T-cell (primary cell): ENCODE data around the gene TTC1. TPM values are rescaled to one million over a fixed set of nuclear protein-coding genes. Genes with fewer than 3 reads are reported as not detected.
A peak's percentile ranks its signal among the peaks of the same experiment; 100 is the strongest.

Experiments
- ATAC-seq, 4 experiments: fragments of 200-7000 bp in 3 of 4; fragments of 150-1000 bp in 1 of 4; cut with Tn5 transposase; replicated peaks in 1 of 4; 1 replicate in 3 of 4; 2 replicates in 1 of 4; pipeline ENCODE4 v1.10.0; 2021; ENCODE audit warnings: moderate library complexity in 3 of 4, mild to moderate bottlenecking in 2 of 4, moderate number of reproducible peaks in 1 of 4
- CTCF ChIA-PET, 2 donors: fragments of 300-600 bp; sonication (Branson Sonifier 250); formaldehyde crosslinking; loops; one replicate each; lab custom pipeline; 2022; ENCODE audit warnings: antibody characterized with exemption in 2 of 2; lab: Charles Lee
- POLR2A ChIA-PET, 2 donors: fragments of 300-600 bp; sonication (Branson Sonifier 250); formaldehyde crosslinking; loops; one replicate each; lab custom pipeline; 2022; ENCODE audit warnings: antibody characterized with exemption in 2 of 2; lab: Charles Lee
- DNase-seq, 35 experiments: peaks; one replicate each; pipeline versions ENCODE4 v3.0.0 to v3.0.0-alpha.2; 2013 to 2023
- H3K27ac ChIP-seq: one replicate; pipeline ENCODE4 v1.5.1; 2013; ENCODE audit warnings: low read length
- H3K27me3 ChIP-seq, 2 experiments: replicated peaks in 1 of 2; 1 replicate in 1 of 2; 2 replicates in 1 of 2; pipeline versions ENCODE4 v1.6.1 to v1.7.0; 2013; ENCODE audit warnings: low read length in 1 of 2, mixed read lengths in 1 of 2; ENCODE audit not compliant: control insufficient read depth in 2 of 2, insufficient read depth in 2 of 2; ENCODE audit errors: extremely low read depth in 1 of 2
- H3K36me3 ChIP-seq, 2 donors: 1 replicate in 1 of 2; 2 replicates in 1 of 2; pipeline versions ENCODE4 v1.6.1 to v1.7.0; 2013; ENCODE audit warnings: low read length in 1 of 2; ENCODE audit not compliant: control insufficient read depth in 2 of 2, insufficient read depth in 1 of 2; ENCODE audit errors: extremely low read depth in 1 of 2
- H3K4me1 ChIP-seq, 2 experiments: 1 replicate in 1 of 2; 2 replicates in 1 of 2; pipeline versions ENCODE4 v1.6.1 to v1.7.0; 2013; ENCODE audit warnings: low read length in 2 of 2, mixed read lengths in 1 of 2; ENCODE audit not compliant: insufficient read depth in 2 of 2, control insufficient read depth in 1 of 2; ENCODE audit errors: extremely low read depth in 1 of 2
- H3K4me3 ChIP-seq, 2 donors: 1 replicate in 1 of 2; 2 replicates in 1 of 2; pipeline versions ENCODE4 v1.5.1 to v1.7.0; 2013; ENCODE audit warnings: mild to moderate bottlenecking in 2 of 2, low read length in 1 of 2, moderate library complexity in 1 of 2; ENCODE audit not compliant: control insufficient read depth in 1 of 2; ENCODE audit errors: extremely low read depth in 1 of 2
- H3K9me3 ChIP-seq: 2 replicates; pipeline ENCODE4 v1.7.0; 2013
- H3K27ac Mint-ChIP-seq, 2 donors: one replicate each; pipeline ENCODE4 v1.8.0; 2020 to 2021; ENCODE audit warnings: mild to moderate bottlenecking in 2 of 2, mixed read lengths in 2 of 2
- H3K27me3 Mint-ChIP-seq, 2 donors: one replicate each; pipeline ENCODE4 v1.8.0; 2021 to 2022; ENCODE audit warnings: mixed read lengths in 2 of 2
- H3K36me3 Mint-ChIP-seq: one replicate; pipeline ENCODE4 v1.8.0; 2021; ENCODE audit warnings: mixed read lengths
- H3K4me1 Mint-ChIP-seq, 3 donors: one replicate each; pipeline ENCODE4 v1.8.0; 2020 to 2022; ENCODE audit warnings: mixed read lengths in 3 of 3, mild to moderate bottlenecking in 1 of 3
- H3K4me3 Mint-ChIP-seq, 3 donors: one replicate each; pipeline ENCODE4 v1.8.0; 2020 to 2022; ENCODE audit warnings: mild to moderate bottlenecking in 3 of 3, mixed read lengths in 3 of 3, moderate library complexity in 3 of 3
- H3K9me3 Mint-ChIP-seq, 3 donors: one replicate each; pipeline ENCODE4 v1.8.0; 2020 to 2022; ENCODE audit warnings: mixed read lengths in 3 of 3
- WGBS: methylation state at CpG from one replicate; pipeline ENCODE4 v1.1.5; 2013; ENCODE audit warnings: missing lambda C conversion rate; ENCODE audit not compliant: insufficient coverage; 5-methylcytosine and 5-hydroxymethylcytosine counted together
- total RNA-seq, 35 experiments: library from RNA in 6 of 35; stranded (reverse) in 6 of 35; fragments of 120-200 nt in 1 of 35; gene quantifications; one replicate each; pipeline versions ENCODE4 v1.2.1 to v1.2.4 and lab custom pipeline; 2013 to 2026

The TTC1 gene
- total RNA-seq, 5 donors from 2014 or later (not counting 1 experiment from before 2014, with no cell fraction given) = 25.4 to 43.6 (median 37.3) TPM

GRCh38 chr5:160097991-160098390 is 89.1 kb downstream of the TTC1 start:
- ATAC-seq = no peak
- no peaks in the 10 kb centered on the region for H3K27me3 Mint-ChIP-seq
- CTCF ChIA-PET = no interaction called here
- Histone ChIP-seq H3K4me1 (no peaks in the 10 kb centered on the region), H3K36me3 (peaks cover 5 to 17% of the 10 kb centered on the region in 2 donors), H3K9me3 (no peaks in the 10 kb centered on the region), H3K27me3 (no peaks in the 10 kb centered on the region), H3K4me3 (no peak overlapping the region), H3K27ac (no peak overlapping the region)
- no CpG with 5 or more reads among the region's 4 CpGs for WGBS
- no peak overlapping the region for H3K27ac Mint-ChIP-seq
- peaks cover 6 to 8% (median 7%) of the 10 kb centered on the region in 3 donors for H3K4me1 Mint-ChIP-seq
- POLR2A ChIA-PET = no interaction called here
- peaks cover 36% of the 10 kb centered on the region for H3K36me3 Mint-ChIP-seq
- H3K4me3 Mint-ChIP-seq = no peak overlapping the region
- no peak for DNase-seq
- H3K9me3 Mint-ChIP-seq = no peaks in the 10 kb centered on the region

GRCh38 chr5:160105686-160106360 is 96.9 kb downstream of the TTC1 start:
- H3K4me1 Mint-ChIP-seq = peaks cover 28 to 38% (median 33%) of the 10 kb centered on the region in 3 donors
- H3K36me3 ChIP-seq = peaks cover 17 to 40% of the 10 kb centered on the region in 2 donors
- POLR2A ChIA-PET = no interaction called here
- CTCF ChIA-PET = interaction anchor here in 1 of 2 donors (0.8 kb wide), 1 partner anchor 94 kb away, joined by 4 read pairs; no protein-coding TSS in a partner anchor
- peaks cover 24% of the 10 kb centered on the region for H3K36me3 Mint-ChIP-seq
- no peak overlapping the region for H3K4me3 ChIP-seq
- no peaks in the 10 kb centered on the region for H3K27me3 ChIP-seq
- DNase-seq (no peak), ATAC-seq (no peak)
- H3K27ac ChIP-seq = no peak overlapping the region
- H3K9me3 Mint-ChIP-seq = no peaks in the 10 kb centered on the region
- H3K4me1 ChIP-seq = no peaks in the 10 kb centered on the region
- no peak overlapping the region for H3K4me3 Mint-ChIP-seq
- no peaks in the 10 kb centered on the region for H3K9me3 ChIP-seq
- no CpG with 5 or more reads among the region's 4 CpGs for WGBS
- H3K27me3 Mint-ChIP-seq = no peaks in the 10 kb centered on the region
- H3K27ac Mint-ChIP-seq = peak overlapping the region in 1 of 2 donors; percentile 19

GRCh38 chr5:160108124-160108523 is 99.2 kb downstream of the TTC1 start:
- Mint-ChIP-seq H3K9me3 (no peaks in the 10 kb centered on the region), H3K27ac (no peak overlapping the region), H3K4me1 (peaks cover 29 to 39% (median 32%) of the 10 kb centered on the region in 3 donors), H3K4me3 (no peak overlapping the region), H3K36me3 (peaks cover 26% of the 10 kb centered on the region), H3K27me3 (no peaks in the 10 kb centered on the region)
- H3K36me3 ChIP-seq = peaks cover 22 to 52% of the 10 kb centered on the region in 2 donors
- no peak overlapping the region for H3K4me3 ChIP-seq
- H3K4me1 ChIP-seq = no peaks in the 10 kb centered on the region
- ChIA-PET CTCF (no interaction called here), POLR2A (no interaction called here)
- ATAC-seq (no peak), DNase-seq (no peak)
- 60% methylated on average over 1 of the region's 2 CpGs for WGBS
- no peaks in the 10 kb centered on the region for H3K27me3 ChIP-seq
- H3K9me3 ChIP-seq = no peaks in the 10 kb centered on the region
- no peak overlapping the region for H3K27ac ChIP-seq

Other genes starting within 250 kb of the TTC1 start
- gene ADRA1B, start 92.7 kb upstream of the TTC1 start, total RNA-seq = under 1 TPM in 1 of 5 donors, not detected in 4; 0.12 TPM
- gene PWWP2A, start 110.3 kb downstream of the TTC1 start, total RNA-seq = 10 to 100 TPM; 25.1 to 39.8 (median 36.0) TPM
- not detected for gene FABP6, start 220.4 kb downstream of the TTC1 start, total RNA-seq